NCI-H187 (cell line): Measurements from ENCODE around the gene PATE4.
A peak's percentile ranks its signal among the peaks of the same experiment; 100 is the strongest.

Experiments
- DNase-seq, 2 experiments: peaks; one replicate each; lab custom pipeline; 2025; lab: John Stamatoyannopoulos, UW

PATE4 gene

DNA sequence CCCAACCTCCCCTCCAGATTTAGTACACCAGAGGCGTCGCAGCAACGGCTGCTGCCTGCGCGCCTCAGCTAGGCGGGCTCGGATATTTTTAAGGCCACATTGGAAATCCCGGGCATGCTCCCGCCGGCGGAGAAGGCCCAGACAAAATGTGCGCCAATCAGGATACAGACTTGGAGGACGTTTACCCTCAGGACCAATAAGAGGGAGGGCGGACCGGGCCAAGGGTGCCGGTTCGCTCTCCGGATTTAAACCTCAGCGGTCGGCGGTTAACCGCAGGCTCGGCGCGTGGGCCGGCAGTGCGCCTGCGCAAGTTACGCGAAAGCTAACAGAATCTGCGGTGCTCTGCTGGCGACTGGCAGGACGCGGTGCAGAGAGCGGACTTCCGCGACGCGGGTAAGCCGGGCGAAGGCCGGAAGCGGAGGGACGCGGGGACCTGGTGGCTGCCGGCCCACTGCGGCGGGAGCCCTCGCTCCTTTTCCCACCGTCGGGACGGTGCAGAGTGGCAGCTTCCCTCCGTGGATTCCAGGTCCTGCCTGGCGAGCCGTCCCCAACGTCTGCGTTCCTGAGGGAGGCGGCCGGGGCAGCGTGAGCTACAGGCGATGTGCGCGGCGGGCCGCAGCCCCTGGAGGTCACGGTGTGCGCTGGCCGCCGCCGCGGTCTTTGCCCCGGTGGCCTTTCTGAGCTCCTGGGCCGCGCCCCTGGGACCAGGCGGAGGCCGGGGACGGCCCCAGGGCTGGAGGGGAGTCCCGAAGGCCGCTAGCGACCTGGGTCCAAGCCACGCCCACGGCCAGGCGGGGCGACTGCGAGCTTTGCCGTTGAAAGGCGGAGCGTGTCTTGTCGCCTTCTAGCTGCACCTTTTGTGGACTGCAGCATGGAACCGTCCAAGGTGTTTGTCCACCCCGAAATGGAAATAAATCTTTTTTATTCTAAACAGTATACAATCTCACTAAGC is 54.5 kb downstream of the PATE4 start, which contains the start of gene HYLS1:
HYLS1 (plus strand) TSS at position 296 of the 952 bp plus-strand sequence. CDS start 11,701 bp downstream, outside the sequence.
- DNase-seq, result peak; percentile 90
